ENCODE results near the gene RREB1.

- no peak for TF ChIP-seq TCF7L2 (IDR thresholded peaks at IDR 0.05; ENCODE audit: borderline replicate concordance, low read depth, low read length)
- TF ChIP-seq ZFP3 (tag by site-specific recombination; IDR thresholded peaks at IDR 0.05; ENCODE audit: low read depth), result no peak
- TF ChIP-seq ZNF23 (tag by site-specific recombination; IDR thresholded peaks at IDR 0.05; ENCODE audit: borderline replicate concordance), result no peak
- TF ChIP-seq ZNF510 (tag by site-specific recombination; IDR thresholded peaks at IDR 0.05; ENCODE audit: insufficient replicate concordance), result no peak
- no peak for TF ChIP-seq ZNF777 (tag by site-specific recombination; IDR thresholded peaks at IDR 0.05; ENCODE audit: borderline replicate concordance)
- no peak for TF ChIP-seq CTCF (tag by site-specific recombination; IDR thresholded peaks at IDR 0.05)
- no peak for TF ChIP-seq AEBP2 (tag by site-specific recombination; IDR thresholded peaks at IDR 0.05; ENCODE audit: borderline replicate concordance)
- TF ChIP-seq ZNF707 (tag by site-specific recombination; IDR thresholded peaks at IDR 0.05), result no peak
Observed at GRCh38 chr6:7224731-7225130, 117.0 kb downstream of the RREB1 start.
